ENCODE data around the gene NBEAL1.
"Not testable (repeated sequence)": the region's sequence is repeated elsewhere in the genome, so short reads cannot be mapped to it uniquely, and the experiment has no call there.

The NBEAL1 gene

DNA sequence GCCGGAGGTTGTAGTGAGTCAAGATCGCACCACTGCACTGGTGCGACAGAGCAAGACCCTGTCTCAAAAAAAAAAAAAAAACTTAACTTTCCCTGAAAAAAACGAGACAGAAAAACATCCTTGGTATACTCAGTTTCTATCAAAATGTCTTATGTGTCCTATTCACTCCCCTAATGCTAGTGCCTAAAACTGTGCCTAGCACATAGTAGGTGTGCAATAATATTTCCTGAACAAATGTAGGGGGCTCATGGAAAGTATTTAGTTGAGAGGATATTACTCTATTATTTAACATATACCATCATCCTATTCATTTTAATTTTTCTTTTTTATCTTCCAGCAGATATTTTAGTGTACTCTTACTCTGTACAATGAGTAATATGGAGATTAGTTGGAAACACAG is 120.4 kb downstream of the NBEAL1 start:
- TF ChIP-seq, protein P1, sequence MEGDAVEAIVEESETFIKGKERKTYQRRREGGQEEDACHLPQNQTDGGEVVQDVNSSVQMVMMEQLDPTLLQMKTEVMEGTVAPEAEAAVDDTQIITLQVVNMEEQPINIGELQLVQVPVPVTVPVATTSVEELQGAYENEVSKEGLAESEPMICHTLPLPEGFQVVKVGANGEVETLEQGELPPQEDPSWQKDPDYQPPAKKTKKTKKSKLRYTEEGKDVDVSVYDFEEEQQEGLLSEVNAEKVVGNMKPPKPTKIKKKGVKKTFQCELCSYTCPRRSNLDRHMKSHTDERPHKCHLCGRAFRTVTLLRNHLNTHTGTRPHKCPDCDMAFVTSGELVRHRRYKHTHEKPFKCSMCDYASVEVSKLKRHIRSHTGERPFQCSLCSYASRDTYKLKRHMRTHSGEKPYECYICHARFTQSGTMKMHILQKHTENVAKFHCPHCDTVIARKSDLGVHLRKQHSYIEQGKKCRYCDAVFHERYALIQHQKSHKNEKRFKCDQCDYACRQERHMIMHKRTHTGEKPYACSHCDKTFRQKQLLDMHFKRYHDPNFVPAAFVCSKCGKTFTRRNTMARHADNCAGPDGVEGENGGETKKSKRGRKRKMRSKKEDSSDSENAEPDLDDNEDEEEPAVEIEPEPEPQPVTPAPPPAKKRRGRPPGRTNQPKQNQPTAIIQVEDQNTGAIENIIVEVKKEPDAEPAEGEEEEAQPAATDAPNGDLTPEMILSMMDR (IDR thresholded peaks at IDR 0.05; ENCODE audit: low read depth, low read length), result no peak
- H3K4me3 ChIP-seq (ENCODE audit: low read depth, low read length), result no peak overlapping the region

DNA sequence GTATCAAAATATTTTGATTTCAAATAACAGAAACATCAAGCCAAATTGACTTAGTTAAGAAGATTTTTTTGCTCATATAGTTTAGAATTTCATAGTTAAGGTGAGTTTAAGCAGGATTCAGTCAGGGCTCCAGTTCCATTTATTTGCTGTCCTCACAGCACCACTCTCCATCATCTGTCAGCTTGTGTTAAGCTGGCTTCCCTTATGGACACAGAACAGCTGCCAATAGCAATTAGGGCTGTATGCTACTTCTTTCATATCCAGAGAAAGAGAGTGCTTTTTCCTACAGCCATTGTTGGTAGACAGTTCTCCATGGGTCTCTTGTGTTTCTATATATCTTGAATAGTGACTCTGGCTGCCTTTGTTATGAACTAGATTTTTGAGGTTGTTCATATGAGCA is 128.7 kb downstream of the NBEAL1 start:
- TF ChIP-seq, protein P1 (IDR thresholded peaks at IDR 0.05; ENCODE audit: low read depth, low read length), result no peak
- H3K4me3 ChIP-seq (ENCODE audit: low read depth, low read length), result no peak overlapping the region

DNA sequence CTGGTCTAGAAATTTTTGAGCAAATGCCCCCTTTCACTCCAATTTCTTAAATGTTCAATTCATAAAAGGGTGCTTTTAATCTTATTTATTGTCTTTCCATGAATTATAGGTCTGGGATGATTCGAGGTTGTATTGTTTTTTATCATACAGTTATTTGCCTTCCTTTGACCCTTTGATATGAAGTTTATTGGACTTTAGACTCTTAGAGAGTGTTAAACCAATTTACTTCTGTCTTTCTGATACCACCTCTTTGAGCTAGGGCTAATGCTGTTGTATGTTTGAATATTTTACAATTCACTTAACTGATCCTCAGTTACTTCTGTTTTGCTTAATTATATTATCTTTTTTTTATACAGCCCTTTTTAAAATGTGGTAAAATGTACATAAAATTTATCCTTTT is 134.5 kb downstream of the NBEAL1 start:
- H3K4me3 ChIP-seq (ENCODE audit: low read depth, low read length), result no peak overlapping the region
- TF ChIP-seq, protein P1 (IDR thresholded peaks at IDR 0.05; ENCODE audit: low read depth, low read length), result no peak

DNA sequence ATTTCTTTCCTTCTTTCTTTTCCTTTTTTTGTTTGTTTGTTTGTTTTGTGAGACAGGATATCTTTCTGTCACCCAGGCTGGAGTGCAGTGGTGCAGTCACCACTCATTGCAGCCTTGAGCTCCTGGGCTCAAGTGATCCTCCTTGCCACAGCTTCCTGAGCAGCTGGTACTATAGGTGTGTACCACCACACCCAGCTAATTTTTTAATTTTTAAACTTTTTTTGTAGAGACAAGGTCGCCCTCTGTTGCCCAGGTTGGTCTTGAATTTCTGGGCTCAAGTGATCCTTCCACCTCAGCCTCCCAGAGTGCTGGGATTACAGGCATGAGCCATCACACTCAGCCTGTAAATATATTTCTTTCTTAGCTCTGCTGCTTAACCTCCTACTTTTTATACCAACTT is 140.7 kb downstream of the NBEAL1 start:
- TF ChIP-seq, protein P1 (IDR thresholded peaks at IDR 0.05; ENCODE audit: low read depth, low read length), result no peak
- H3K4me3 ChIP-seq (ENCODE audit: low read depth, low read length), result no peak overlapping the region

DNA sequence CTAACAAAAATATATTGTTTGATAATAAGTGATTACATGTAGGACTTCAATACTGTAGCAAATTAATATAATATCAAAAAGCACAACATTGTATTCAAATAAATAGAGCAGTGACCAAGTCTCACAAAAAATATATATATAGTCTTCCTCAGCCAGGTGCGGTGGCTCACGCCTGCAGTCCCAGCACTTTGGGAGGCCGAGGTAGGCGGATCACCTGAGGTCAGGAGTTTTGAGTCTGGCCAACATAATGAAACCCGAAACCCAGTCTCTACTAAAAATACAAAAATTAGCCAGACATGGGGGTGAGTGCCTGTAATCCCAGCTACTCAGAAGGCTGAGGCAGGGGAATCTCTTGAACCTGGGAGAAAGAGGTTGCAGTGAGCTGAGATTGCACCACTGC is 148.0 kb downstream of the NBEAL1 start:
- not testable (repeated sequence) for H3K4me3 ChIP-seq (ENCODE audit: low read depth, low read length)

DNA sequence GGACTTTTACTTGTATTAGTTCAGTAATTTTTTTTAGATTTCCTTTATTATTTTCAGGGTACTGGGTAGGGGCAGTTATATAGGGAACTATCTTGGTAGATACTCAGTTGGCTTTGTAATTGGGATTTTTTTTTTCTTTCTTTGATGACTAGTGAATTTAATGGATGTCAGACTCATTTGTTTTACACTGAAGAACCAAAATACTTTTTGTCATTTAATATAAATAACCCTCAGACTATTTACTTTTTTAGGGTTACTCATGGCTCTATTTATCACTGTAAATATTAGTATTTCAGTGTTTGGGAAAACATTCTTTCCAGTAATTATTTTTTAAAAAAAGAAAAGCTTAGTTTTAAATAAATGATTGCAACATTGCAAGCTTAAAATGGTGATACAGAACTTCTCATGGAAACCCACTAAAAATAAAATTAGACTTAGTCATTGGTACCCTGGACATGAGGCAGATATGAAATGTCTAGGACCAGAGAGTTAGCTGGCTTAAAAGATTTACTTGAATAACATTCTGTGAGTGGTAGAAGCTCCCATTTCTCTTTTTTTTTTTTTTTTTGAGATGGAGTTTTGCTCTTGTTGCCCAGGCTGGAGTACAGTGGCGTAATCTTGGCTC is 149.7 kb downstream of the NBEAL1 start:
- TF ChIP-seq, protein P1 (IDR thresholded peaks at IDR 0.05; ENCODE audit: low read depth, low read length), result no peak
- no peak overlapping the region for H3K4me3 ChIP-seq (ENCODE audit: low read depth, low read length)

DNA sequence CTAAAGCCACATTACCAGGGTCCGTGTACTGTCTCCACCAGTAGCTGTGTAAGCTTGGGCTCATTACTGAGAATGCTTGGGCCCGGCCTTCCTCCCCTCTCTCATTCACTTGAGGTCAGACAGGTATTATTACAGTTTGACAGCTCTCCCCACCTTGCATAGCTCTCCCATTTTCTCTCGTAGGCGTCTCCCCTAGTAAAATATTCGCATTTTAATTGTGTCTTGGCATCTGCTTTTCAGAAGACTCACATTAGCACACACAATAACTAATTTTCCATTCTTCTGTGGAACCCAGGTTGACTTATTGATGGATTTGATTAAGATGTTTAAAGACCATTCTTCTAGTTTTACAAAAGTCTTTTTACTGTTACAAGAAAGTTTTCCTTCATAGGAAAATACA is 153.1 kb downstream of the NBEAL1 start:
- H3K4me3 ChIP-seq (ENCODE audit: low read depth, low read length), result no peak overlapping the region

More for the DNA sequence above, 153.1 kb downstream of the NBEAL1 start:
- TF ChIP-seq, protein P1 (IDR thresholded peaks at IDR 0.05; ENCODE audit: low read depth, low read length), result no peak
